GM12878 (cell line): ENCODE results near the gene SLC5A2. TPM values are rescaled to one million over a fixed set of nuclear protein-coding genes. Genes with fewer than 3 reads are reported as not detected.

Source experiments
- ATAC-seq: fragments of 200-7000 bp; cut with Tn5 transposase; 3 replicates; pipeline ENCODE4 v1.9.1; 2020; ENCODE audit warnings: mild to moderate bottlenecking, moderate library complexity
- BruUV-seq: library from RNA; stranded (reverse); fragments of 400-500 nt; replicated peaks from 2 replicates; lab custom pipeline; 2021; lab: Mats Ljungman, UMichigan
- CTCF ChIA-PET: fragments of 300-600 bp; sonication (Branson Sonifier 250); formaldehyde crosslinking; extraction: SDS; loops from one replicate; lab custom pipeline; 2021; ENCODE audit warnings: inconsistent platforms; lab: Yijun Ruan, JAX
- POLR2A ChIA-PET: fragments of 350-600 bp; formaldehyde crosslinking; extraction: SDS; loops from one replicate; lab custom pipeline; 2021; ENCODE audit warnings: inconsistent platforms; lab: Charles Lee
- RAD21 ChIA-PET: fragments of 300-600 bp; sonication (Branson Sonifier 250); formaldehyde crosslinking; loops from one replicate; lab custom pipeline; 2023; ENCODE audit warnings: antibody characterized with exemption; ENCODE audit not compliant: unreplicated experiment; lab: Charles Lee
- SMC1A ChIA-PET: fragments of 300-600 bp; sonication (Branson Sonifier 250); formaldehyde crosslinking; loops from one replicate; lab custom pipeline; 2023; ENCODE audit not compliant: unreplicated experiment, uncharacterized antibody; lab: Charles Lee
- DNase-seq: peaks from one replicate; pipeline ENCODE4 v3.0.0-alpha.2; 2011; ENCODE audit warnings: low read depth, low spot score
- FAIRE-seq: peaks from 3 replicates; lab custom pipeline; 2011; peaks lifted over from hg19 to GRCh38; lab: Jason Lieb, UNC
- H2AFZ ChIP-seq: 2 replicates; pipeline ENCODE4 v1.6.0; 2011; ENCODE audit warnings: low read depth, low read length, control low read depth; ENCODE audit not compliant: control insufficient read depth
- H3K27ac ChIP-seq: 2 replicates; pipeline ENCODE4 v1.5.1; 2011; ENCODE audit warnings: control low read depth; ENCODE audit not compliant: control insufficient read depth, insufficient read depth
- H3K27me3 ChIP-seq, 2 experiments: replicated peaks in 1 of 2; 2 replicates each; pipeline versions ENCODE4 v1.6.0 to v1.6.1; 2011; ENCODE audit warnings: low read length in 1 of 2; ENCODE audit not compliant: control insufficient read depth in 2 of 2, insufficient read depth in 2 of 2
- H3K36me3 ChIP-seq, 2 experiments: 2 replicates each; pipeline ENCODE4 v1.5.1; 2011; ENCODE audit warnings: low read length in 1 of 2; ENCODE audit not compliant: control insufficient read depth in 2 of 2, insufficient read depth in 2 of 2
- H3K4me1 ChIP-seq: 2 replicates; pipeline ENCODE4 v1.6.1; 2011; ENCODE audit warnings: mild to moderate bottlenecking, low read length, moderate library complexity, mixed read lengths; ENCODE audit not compliant: control insufficient read depth, insufficient read depth
- H3K4me2 ChIP-seq: 2 replicates; pipeline ENCODE4 v1.6.0; 2011; ENCODE audit warnings: control low read depth; ENCODE audit not compliant: control insufficient read depth, insufficient read depth
- H3K4me3 ChIP-seq: fragments of 200-600 bp; sonication (generic); 2 replicates; pipeline ENCODE4 v1.5.1; 2016
- H3K79me2 ChIP-seq: 2 replicates; pipeline ENCODE4 v1.6.0; 2011; ENCODE audit warnings: low read length; ENCODE audit not compliant: control insufficient read depth, insufficient read depth
- H3K9ac ChIP-seq: 2 replicates; pipeline ENCODE4 v1.8.0; 2011; ENCODE audit warnings: low read length, control low read depth, mixed read lengths; ENCODE audit not compliant: control insufficient read depth, insufficient read depth
- H3K9me3 ChIP-seq: replicated peaks from 3 replicates; pipeline ENCODE4 v1.5.1; 2011; ENCODE audit warnings: mild to moderate bottlenecking, low read length; ENCODE audit not compliant: control insufficient read depth, insufficient read depth
- H4K20me1 ChIP-seq: 2 replicates; pipeline ENCODE4 v1.6.0; 2011; ENCODE audit not compliant: control insufficient read depth, insufficient read depth
- IRF4 ChIP-seq: IDR thresholded peaks from 2 replicates; pipeline ENCODE4 v1.6.1; 2011; ENCODE audit warnings: low read depth, low read length
- STAT1 ChIP-seq: fragments of 450-650 bp; conservative IDR thresholded peaks from 2 replicates; pipeline ENCODE4 v1.6.1; 2014; ENCODE audit warnings: antibody characterized with exemption, mild to moderate bottlenecking
- WRNIP1 ChIP-seq: IDR thresholded peaks from 2 replicates; pipeline ENCODE4 v1.6.1; 2011; ENCODE audit warnings: low read depth, low read length, improper control_type of control experiment, borderline replicate concordance
- WGBS: methylation state at CpG from one replicate; pipeline ENCODE4 v1.1.6; 2016; ENCODE audit warnings: low lambda C conversion rate; ENCODE audit not compliant: insufficient replicate concordance, insufficient coverage; ENCODE audit errors: missing lambda C conversion rate; 5-methylcytosine and 5-hydroxymethylcytosine counted together
- in situ Hi-C: fragments of 300-500 bp; cut with MboI; formaldehyde crosslinking; loops from 9 replicates; pipeline ENCODE4 v1.14.3; 2018; ENCODE audit warnings: mixed read lengths
- intact Hi-C: fragments of 100-400 bp; cut with micrococcal nuclease; formaldehyde crosslinking; loops from one replicate; pipeline ENCODE4 v1.14.2; 2022; ENCODE audit not compliant: unreplicated experiment
- polyA plus RNA-seq, 11 experiments: library from polyadenylated mRNA; depleted of rRNA in 4 of 11; unstranded in 6 of 11; stranded (reverse) in 5 of 11; fragments of >200 nt; fragmentation: Nextera tagmentation in 4 of 11; fragmentation: Illumina TruSeq in 1 of 11; extraction: Ambion mirVana in 4 of 11; extraction: Trizol in 1 of 11; gene quantifications; 1 replicate in 1 of 11; 2 replicates in 10 of 11; pipeline versions ENCODE4 v1.2.1 to v1.2.3, GENCODE V29; 2011 to 2016; ENCODE audit warnings: inconsistent platforms in 2 of 11, missing spikeins in 2 of 11, low read depth in 1 of 11
- total RNA-seq, 4 experiments: library from RNA; depleted of rRNA in 3 of 4; stranded (reverse); fragments of >200 nt in 3 of 4; fragmentation: Illumina TruSeq in 1 of 4; extraction: Trizol in 1 of 4; gene quantifications; 2 replicates each; pipeline versions ENCODE4 v1.2.1 to v1.2.3, GENCODE V29; 2013 to 2021
- TF ChIP-seq, protein P1 (sequence below): fragments of 450-650 bp; IDR thresholded peaks from 2 replicates; pipeline ENCODE4 v1.6.1; 2017; ENCODE audit warnings: borderline replicate concordance
- TF ChIP-seq, protein P2 (sequence below): IDR thresholded peaks from 2 replicates; pipeline ENCODE4 v1.6.1; 2011; ENCODE audit warnings: low read depth, low read length, improper control_type of control experiment, borderline replicate concordance

The SLC5A2 gene
- total and polyA plus RNA-seq, 10 of the 15 experiments (the other 5 are each of a cell fraction or from before 2014, with no cell fraction given) = 3.6 to 4.8 (median 4.4) TPM; not detected in 6

DNA sequence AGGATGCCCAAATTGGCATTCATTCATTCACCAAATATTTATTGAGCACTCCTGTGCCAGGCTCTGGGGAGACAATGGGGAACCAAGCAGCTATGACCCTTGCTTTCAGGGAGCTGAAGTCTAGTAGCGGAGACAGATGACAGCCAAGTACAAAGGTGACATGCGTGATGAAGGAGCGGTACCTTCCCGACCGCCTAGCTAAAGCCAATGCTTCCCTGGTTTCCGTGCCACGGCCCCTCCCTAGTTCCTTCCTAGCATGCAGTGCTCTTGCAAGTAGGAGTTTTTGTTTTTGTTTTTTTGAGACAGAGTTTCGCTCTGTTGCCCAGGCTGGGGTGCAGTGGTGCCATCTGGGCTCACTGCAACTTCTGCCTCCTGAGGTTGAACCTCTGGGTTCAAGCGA, 3.2 kb upstream of the SLC5A2 start:
- peaks cover 0 to 6% of the 10 kb centered on the region in 2 experiments; a peak in 3 of 4 replicates for H3K27me3 ChIP-seq
- intact Hi-C loops (no loop called here), in situ Hi-C loops (no loop called here)
- ChIA-PET POLR2A (no interaction called here), RAD21 (no interaction called here), CTCF (no interaction called here), SMC1A (interaction anchor here (1.0 kb wide), 1 partner anchor 197 kb away, joined by 3 read pairs; no protein-coding TSS in a partner anchor)
- H3K9ac ChIP-seq = no peak overlapping the region
- no peak overlapping the region for H2AFZ ChIP-seq
- H3K4me2 ChIP-seq = no peak overlapping the region
- no peaks in the 10 kb centered on the region for H3K9me3 ChIP-seq
- no peaks in the 10 kb centered on the region for H3K36me3 ChIP-seq
- DNase-seq = no peak
- WGBS = 78% methylated on average over 9 of the region's 9 CpGs
- no peaks in the 10 kb centered on the region for H3K79me2 ChIP-seq
- no peak overlapping the region for H3K4me3 ChIP-seq
- TF ChIP-seq IRF4 (no peak), WRNIP1 (no peak), STAT1 (no peak)
- TF ChIP-seq, protein P1, sequence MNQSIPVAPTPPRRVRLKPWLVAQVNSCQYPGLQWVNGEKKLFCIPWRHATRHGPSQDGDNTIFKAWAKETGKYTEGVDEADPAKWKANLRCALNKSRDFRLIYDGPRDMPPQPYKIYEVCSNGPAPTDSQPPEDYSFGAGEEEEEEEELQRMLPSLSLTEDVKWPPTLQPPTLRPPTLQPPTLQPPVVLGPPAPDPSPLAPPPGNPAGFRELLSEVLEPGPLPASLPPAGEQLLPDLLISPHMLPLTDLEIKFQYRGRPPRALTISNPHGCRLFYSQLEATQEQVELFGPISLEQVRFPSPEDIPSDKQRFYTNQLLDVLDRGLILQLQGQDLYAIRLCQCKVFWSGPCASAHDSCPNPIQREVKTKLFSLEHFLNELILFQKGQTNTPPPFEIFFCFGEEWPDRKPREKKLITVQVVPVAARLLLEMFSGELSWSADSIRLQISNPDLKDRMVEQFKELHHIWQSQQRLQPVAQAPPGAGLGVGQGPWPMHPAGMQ = no peak
- TF ChIP-seq, protein P2, sequence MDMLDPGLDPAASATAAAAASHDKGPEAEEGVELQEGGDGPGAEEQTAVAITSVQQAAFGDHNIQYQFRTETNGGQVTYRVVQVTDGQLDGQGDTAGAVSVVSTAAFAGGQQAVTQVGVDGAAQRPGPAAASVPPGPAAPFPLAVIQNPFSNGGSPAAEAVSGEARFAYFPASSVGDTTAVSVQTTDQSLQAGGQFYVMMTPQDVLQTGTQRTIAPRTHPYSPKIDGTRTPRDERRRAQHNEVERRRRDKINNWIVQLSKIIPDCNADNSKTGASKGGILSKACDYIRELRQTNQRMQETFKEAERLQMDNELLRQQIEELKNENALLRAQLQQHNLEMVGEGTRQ = no peak
- H3K27ac ChIP-seq = no peak overlapping the region
- no TSS peak for BruUV-seq
- H3K4me1 ChIP-seq = peaks cover 7% of the 10 kb centered on the region; the same call in 1 of the 2 replicates
- FAIRE-seq = no peak
- no peaks in the 10 kb centered on the region for H4K20me1 ChIP-seq
- ATAC-seq = no peak
